Measurements from ENCODE around the gene ANO10.

GRCh38 chr3:43371494-43371893 lies 250.3 kb downstream of the ANO10 start:
- TF ChIP-seq, protein P1, sequence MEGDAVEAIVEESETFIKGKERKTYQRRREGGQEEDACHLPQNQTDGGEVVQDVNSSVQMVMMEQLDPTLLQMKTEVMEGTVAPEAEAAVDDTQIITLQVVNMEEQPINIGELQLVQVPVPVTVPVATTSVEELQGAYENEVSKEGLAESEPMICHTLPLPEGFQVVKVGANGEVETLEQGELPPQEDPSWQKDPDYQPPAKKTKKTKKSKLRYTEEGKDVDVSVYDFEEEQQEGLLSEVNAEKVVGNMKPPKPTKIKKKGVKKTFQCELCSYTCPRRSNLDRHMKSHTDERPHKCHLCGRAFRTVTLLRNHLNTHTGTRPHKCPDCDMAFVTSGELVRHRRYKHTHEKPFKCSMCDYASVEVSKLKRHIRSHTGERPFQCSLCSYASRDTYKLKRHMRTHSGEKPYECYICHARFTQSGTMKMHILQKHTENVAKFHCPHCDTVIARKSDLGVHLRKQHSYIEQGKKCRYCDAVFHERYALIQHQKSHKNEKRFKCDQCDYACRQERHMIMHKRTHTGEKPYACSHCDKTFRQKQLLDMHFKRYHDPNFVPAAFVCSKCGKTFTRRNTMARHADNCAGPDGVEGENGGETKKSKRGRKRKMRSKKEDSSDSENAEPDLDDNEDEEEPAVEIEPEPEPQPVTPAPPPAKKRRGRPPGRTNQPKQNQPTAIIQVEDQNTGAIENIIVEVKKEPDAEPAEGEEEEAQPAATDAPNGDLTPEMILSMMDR (IDR thresholded peaks at IDR 0.05): no peak
- TF ChIP-seq POLR2A (IDR thresholded peaks at IDR 0.05): no peak

Data from thyroid gland (tissue), 4 donors.